SK-N-SH (cell line): ENCODE measurements around the gene ANGPTL8.

Experiments used
- JUND ChIP-seq: IDR thresholded peaks from 2 replicates; pipeline ENCODE4 v1.4.0; 2012
- POLR2AphosphoS5 ChIP-seq: IDR thresholded peaks from 2 replicates; pipeline ENCODE4 v1.6.1; 2012; ENCODE audit warnings: low read depth, low read length
- TAF1 ChIP-seq: IDR thresholded peaks from 2 replicates; pipeline ENCODE4 v1.6.1; 2012; ENCODE audit warnings: low read depth, mild to moderate bottlenecking, low read length, moderate library complexity, borderline replicate concordance
- YY1 ChIP-seq: IDR thresholded peaks from 2 replicates; pipeline ENCODE4 v1.4.0; 2012; ENCODE audit warnings: low read depth, mild to moderate bottlenecking
- TF ChIP-seq, protein P1 (sequence below): IDR thresholded peaks from 2 replicates; pipeline ENCODE4 v1.6.1; 2012; ENCODE audit warnings: mild to moderate bottlenecking, low read depth, low read length, moderate library complexity

GRCh38 chr19:11237321-11237720 lies 2.1 kb upstream of the ANGPTL8 start:
- TF ChIP-seq POLR2AphosphoS5, result no peak
- no peak for TF ChIP-seq YY1
- no peak for TF ChIP-seq TAF1
- TF ChIP-seq, protein P1, sequence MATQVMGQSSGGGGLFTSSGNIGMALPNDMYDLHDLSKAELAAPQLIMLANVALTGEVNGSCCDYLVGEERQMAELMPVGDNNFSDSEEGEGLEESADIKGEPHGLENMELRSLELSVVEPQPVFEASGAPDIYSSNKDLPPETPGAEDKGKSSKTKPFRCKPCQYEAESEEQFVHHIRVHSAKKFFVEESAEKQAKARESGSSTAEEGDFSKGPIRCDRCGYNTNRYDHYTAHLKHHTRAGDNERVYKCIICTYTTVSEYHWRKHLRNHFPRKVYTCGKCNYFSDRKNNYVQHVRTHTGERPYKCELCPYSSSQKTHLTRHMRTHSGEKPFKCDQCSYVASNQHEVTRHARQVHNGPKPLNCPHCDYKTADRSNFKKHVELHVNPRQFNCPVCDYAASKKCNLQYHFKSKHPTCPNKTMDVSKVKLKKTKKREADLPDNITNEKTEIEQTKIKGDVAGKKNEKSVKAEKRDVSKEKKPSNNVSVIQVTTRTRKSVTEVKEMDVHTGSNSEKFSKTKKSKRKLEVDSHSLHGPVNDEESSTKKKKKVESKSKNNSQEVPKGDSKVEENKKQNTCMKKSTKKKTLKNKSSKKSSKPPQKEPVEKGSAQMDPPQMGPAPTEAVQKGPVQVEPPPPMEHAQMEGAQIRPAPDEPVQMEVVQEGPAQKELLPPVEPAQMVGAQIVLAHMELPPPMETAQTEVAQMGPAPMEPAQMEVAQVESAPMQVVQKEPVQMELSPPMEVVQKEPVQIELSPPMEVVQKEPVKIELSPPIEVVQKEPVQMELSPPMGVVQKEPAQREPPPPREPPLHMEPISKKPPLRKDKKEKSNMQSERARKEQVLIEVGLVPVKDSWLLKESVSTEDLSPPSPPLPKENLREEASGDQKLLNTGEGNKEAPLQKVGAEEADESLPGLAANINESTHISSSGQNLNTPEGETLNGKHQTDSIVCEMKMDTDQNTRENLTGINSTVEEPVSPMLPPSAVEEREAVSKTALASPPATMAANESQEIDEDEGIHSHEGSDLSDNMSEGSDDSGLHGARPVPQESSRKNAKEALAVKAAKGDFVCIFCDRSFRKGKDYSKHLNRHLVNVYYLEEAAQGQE, result no peak
- no peak for TF ChIP-seq JUND
